LoVo (cell line): ENCODE measurements around the gene SDK1.

Experiments used
- DNase-seq: peaks from one replicate; pipeline ENCODE4 v3.0.0-alpha.2; 2016; ENCODE audit warnings: low spot score

The SDK1 gene

DNA sequence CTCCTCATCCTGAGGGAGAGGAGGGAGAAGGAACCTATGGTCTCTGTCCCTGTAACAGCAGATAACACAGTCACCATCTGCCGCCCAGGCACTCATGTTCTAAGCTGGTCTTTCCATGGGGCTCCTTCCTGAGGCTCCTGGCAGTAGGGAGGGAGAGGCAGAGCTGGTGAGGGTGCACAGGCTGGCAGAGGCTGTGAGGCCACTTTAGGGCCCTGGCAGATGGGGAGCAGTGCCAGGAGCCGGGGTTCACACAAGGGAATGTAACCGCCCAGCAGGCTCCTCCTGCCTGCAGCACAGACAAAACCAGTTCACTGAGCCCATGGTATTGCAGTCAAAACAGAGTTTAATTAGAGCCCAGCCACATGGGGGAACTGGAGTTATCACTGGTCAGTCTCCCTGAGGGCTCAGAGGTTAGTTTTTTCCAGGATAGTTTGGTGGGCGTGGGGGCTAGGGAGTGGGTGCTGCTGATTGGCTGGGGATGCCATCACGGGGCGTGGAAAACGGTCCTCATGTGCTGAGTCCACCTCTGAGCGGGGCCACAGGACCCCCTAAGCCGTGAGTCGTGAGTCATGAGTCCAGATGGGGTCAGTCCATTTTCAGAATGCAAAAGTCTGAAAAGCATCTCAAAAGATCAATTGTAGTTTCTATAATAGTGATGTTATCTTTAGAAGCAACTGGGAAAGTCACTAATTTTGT is 881.7 kb downstream of the SDK1 start:
- no peak for DNase-seq

DNA sequence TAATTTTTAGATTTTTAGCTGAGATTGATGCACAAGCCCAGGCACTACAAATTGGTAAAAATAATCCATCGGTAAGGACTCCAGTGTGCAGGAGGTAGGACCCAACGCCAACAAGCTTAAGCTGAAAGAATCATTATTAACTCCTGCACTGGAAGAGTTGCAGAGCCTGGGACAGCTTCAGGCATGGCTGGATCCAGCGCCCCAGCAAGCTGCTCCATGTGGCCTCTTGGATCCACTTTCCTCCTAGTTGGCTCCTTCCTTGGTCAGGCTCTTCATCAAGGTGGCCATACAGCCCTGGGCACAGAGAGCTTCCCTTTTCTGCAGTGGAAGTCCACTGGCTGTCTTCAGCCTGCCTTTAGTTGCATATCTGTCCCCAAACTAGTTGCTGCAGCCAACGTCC is 883.6 kb downstream of the SDK1 start:
- no peak for DNase-seq

DNA sequence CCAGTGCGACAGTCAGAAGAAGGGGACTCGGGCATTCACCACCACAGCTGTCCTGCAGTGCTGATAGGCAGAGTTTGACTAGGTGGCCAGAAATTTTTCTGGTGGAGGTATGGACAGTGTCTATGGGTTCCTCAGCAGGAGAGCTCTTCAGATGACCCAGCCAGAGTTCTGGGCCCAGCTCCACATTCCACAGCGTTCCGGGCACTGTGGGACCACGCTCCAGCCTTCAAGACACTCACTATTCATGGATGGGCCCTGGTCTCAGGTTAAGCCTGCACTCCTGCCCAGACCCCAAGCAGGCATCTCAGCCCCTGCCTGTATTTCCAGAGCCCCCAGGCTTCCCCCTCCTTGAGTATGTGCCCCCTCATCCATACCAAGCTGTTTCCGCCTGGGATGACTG is 884.1 kb downstream of the SDK1 start:
- DNase-seq = no peak

DNA sequence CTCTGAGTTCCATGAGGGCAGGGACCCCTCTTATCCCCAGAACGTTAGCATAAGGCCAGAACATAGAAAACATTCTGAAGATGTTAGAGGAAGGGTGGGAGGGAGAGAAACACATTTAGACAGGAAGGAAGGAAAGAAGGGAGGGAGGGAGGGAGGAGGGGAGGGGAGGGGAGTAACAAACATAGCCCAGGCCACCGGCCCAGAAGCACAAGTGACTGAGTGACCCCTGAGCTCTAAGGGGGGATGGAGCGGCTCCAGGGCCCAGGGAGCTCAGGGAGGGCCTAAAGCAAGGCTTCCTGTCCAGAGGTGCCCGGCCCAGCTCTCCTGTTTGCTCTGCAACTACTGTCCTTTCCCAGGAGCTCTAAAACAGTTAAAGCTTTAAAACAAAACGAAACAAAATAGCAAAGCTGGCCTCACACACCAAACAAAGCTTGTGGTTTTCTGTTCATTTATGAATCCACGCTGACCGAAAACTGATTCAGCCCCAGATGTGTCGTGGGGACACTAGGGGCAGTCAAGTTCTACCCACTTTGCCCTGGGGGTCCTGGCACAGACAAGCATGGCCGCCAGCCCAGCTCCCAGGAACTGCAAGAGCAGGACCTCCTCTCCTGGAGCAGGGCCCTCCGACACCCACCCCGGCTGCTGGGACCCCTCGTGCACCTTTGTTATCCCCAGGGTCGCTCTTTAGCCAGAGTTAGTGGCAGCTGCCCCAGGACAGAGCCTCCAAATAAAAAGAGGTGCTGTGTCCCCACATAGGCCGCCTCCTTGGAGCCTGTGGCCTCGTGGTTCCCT is 884.9 kb downstream of the SDK1 start:
- DNase-seq = no peak

DNA sequence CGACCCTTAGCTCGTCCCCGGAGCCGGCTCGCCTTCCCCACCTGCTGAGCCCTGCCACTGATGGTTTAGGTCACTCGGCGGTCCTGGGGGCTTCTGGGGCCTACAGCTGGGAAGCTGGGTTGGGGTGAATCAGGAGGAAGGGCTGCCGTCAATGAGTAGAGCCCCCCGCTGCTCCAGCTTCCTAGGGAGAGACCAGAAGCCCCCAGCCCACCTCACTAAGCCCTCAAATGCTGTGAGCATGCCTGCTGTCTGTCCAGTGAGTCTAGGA is 885.4 kb downstream of the SDK1 start:
- no peak for DNase-seq

DNA sequence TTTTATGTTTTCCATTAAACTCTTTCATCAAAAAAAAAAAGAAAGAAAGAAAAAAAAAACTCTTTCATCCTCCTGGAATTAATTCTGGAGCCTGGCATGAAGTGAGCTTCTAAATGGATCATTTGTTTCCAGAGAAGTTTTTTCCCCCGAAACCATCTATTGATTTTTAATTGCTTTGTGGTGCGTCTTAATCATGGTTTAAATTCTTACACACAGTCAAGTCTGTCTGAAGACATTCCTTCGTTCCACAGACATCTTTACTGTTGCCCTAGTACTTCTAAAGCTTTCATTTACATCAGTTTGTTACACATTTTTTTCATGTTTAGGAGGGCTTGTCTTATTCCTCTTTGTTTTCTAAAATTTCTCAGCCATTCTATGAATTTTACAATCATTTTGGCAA is 887.6 kb downstream of the SDK1 start:
- no peak for DNase-seq

DNA sequence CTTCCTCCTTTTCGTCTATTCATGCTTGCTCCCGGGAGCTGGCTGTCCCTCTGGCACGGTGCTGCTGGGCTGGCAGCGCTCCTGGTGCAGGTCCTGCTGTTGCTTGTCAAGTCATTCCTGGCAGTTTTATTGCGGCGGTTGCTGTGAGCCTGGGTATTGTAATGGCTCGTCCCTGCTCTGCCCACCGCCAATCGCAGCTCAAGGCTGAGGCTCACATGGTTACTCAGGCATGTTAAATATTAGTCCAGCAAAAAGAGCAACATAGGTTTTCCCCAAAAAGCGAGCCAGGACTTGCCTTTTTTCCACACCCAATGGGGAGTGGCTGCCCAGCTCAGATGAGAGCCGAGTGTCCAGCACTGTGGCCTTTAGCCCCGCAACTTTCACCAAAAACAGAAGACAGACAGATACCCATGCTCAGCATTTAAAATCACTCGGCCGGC is 888.1 kb downstream of the SDK1 start:
- DNase-seq = no peak

DNA sequence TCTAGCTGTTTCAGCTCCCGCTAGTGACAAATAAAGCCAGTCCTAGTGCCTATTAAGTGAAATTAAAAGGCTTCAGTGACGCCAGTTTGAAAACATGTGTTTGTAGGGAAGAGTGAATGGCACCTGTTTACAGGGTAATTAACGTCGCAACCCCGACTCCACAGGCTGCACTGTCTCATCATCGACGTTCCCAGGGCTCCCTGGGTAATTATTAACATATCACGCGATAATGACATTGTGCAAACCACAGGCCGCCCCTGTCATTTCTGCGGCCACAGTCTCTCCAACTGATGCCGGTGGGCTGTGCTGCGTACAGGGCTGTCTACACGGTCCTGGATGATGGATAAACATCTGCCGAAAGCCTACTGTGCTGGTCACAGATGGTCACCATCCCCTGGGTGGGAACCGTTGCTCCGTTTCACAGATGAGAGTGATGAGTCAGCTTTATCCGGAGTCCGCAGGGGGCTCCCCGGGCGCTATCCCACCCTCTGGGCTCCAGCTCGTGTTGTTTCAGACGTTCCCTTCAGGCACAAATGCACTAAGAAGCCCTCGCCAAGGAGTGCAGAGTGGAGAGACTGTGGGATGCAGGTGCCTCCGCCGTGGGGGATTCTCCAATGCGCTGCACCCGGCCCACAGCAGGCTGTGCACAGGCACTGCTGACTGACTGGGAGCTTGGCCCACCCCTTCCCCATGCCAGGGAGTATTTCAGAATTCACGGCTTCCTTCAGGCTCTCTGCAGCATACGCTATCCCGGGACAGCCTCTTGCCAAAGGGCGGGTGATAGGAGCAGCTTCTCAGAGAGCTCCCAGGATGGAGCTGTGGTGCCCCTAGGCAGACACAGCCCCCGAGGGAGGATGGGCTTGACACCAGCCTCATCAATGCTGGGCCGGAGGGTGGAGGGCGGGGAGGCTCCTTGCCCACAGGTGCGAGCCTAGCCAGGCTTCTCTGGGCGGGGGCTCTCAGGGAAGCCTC is 889.2 kb downstream of the SDK1 start:
- DNase-seq = no peak

DNA sequence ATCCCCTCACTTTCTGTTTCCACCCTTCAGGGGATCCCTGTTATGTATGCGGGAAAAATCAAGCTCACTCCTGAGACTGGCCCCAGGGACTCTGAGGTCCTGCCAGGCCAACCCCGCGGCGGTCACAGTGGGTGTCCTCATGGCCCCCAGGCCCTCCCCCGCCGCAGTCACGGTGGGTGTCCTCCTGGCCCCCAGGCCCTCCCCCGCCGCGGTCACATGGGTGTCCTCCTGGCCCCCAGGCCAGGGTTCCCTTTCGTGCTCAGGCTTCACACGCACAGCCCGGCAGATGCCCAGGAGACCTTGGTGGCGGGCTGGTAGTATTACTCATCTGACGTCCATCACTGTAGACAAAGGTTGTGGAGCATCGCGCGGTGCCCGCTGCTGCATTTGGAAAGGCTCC is 890.0 kb downstream of the SDK1 start:
- DNase-seq = no peak

DNA sequence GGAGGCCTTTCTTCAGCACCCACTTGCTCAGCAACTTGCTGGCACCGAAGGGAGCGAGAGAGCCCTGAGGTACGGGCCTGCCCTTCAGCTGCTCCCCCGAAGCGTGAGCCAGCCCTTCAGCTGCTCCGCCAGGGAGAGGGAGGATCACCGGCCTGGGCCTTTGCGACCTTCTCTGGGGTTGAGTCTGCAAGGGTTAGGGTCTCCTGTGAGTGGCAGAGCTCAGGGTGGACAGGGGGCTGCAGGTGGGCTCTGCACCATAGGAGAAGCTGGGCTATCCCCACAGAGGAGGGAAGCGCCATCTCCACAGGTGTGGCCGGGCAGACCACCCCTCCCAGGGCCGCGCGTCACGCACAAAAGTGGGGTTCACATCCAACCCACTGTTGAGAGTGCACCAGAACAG is 890.5 kb downstream of the SDK1 start:
- no peak for DNase-seq

DNA sequence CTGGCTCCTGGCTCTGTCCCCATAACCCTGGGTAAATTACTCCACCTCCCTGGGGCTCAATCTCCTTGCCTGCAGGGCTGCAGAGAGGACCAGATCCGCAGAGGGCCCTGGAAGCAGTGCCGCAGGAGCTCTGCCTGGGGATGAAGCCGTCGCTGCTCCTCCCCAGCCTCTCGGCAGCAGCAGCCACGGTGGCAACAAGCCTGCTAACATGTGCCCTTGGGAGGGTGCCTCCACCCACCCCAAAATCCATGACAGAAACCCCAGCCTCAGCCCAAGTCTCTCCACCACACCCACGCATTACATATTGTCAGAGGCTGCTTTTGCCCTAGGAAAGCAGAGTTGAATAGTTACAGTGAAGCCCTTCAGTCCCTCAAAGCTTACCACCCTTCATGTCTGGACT is 894.6 kb downstream of the SDK1 start:
- no peak for DNase-seq

DNA sequence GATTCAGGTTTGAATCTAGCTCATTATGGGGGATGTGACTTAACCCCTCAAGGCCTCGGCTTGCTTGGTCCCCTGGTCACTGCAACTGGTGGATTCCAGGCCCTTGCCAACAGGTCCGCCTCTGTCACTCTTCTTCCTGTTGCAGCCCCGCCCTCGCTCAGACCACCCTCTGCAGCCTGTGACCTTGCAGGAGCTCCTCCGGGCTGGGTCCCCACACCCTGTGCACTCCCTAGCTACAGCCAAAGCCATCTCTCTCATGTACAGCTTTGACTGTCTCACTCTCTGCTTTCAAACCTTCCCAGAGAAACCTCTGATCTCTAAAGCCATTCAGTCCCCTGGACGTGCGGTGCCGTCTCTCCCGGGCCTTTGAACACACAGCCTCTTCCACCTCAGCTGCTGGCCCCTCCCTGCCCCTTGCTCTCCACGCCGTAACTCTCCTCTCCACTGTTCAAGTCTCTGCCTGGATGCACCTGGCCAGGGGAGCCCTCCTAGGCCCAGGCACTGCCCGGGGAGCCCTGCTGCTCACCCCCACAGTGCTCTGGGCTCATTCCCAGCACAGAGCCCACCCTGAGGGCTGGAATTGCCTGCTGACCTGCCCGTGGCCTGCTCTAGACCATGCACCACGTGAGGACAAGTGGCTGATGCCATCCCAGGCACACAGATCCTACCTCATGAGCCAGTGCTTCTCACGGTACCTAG is 895.2 kb downstream of the SDK1 start:
- no peak for DNase-seq

DNA sequence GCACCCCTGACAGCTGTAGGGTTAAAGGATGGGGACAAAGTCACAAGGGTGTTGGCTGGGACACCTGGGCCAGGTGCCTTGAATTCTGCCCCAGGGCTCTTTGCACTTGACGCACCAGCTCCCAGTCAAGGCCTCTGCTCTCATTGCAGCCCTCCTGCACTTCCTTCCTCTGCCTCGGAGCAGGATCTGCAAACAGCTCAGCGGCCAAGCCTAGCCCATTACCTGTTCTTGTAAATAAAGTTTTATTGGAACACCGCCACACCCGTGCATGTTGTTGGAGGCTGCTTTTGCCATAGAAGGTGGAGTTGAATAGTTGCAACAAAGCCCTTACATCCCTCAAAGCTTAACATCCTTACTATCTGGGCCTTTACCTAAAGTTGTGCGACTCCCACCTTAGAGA is 897.2 kb downstream of the SDK1 start:
- DNase-seq = no peak

DNA sequence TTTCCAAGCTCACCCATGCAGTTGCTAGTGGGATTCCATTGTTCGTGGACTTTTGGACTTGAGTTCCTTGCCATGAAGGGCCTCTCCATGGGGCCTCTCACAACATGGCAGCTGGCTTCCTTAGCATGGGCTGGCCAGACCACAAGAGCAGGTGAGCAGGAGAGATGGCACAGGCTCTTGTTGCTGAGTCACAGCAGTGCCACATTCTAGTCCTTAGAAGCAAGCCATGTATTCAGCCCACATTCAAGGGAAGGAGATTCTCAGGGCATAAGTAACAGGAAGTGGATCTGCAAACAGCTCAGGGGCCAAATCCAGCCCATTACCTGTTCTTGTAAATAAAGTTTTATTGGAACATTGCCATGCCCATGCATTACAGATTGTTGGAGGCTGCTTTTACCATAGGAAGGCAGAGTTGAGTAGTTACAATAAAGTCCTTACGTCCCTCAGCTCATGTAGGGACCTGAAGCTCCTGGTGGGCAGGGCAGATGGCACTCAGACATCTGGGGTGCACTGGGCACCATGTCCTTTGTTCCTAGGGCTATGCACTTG is 899.6 kb downstream of the SDK1 start:
- DNase-seq = no peak

DNA sequence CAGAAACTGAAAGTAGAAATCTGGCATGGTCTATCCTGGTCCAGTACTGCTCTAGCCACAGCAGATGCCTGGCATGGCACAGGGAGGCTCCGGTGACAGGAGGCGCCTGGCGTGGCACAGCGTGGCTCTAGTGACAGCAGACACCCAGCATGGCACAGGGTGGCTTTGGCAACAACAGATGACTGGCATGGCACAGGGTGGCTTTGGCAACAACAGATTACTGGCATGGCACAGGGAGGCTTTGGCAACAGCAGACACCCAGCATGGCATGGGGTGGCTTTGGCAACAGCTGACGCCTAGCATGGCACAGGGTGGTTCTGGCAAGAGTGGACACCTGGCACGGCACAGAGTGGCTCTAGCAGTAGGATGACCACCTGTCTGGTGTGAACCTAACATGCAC is 900.5 kb downstream of the SDK1 start:
- DNase-seq = no peak

DNA sequence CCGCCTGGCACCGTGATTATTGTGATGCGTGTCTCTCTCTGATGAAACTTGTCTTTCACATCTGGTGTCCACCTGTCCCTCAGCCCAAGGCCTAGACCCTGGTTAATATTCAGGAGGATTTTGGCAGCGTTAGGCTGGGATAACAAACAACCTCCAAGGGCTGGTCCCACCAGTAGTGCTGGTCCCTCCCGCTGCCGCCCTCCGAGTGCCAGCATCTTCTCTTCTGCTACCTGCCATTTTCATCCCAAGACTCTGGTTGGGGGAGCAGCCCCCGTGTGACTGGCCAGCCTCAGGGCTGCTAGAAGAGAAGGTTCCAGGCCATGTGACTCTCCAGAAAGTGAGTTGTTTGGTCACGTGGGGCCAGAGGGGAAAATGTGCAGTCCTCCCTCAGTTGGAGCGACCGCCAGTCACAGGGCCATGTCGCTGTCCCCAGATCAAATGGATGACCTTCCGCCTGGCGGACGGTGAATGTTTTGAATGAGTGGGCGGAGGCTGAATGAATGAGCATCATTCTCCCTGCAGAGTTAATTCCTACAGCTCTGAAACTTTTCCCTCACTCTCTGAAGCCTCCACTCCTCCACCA is 901.2 kb downstream of the SDK1 start:
- no peak for DNase-seq

DNA sequence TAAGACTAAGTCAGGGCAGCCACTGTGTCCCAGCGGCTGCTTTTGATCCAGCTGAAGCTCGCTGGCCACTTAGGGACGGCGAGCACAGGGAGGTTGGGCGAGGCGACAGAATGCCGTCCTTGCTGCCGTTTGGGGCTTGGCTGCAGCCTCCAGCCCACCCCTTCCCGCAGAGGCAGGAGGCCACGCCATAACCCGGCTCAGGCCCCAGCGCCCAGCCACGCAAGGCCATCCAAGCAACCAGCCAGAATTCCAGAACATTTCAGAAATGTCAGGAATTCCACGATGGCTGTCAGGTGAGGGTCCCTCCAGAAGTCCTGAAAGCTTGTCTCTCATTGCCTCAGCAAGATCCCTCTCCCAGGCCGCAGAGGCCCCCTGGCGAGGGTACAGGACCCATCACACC is 901.9 kb downstream of the SDK1 start:
- no peak for DNase-seq

DNA sequence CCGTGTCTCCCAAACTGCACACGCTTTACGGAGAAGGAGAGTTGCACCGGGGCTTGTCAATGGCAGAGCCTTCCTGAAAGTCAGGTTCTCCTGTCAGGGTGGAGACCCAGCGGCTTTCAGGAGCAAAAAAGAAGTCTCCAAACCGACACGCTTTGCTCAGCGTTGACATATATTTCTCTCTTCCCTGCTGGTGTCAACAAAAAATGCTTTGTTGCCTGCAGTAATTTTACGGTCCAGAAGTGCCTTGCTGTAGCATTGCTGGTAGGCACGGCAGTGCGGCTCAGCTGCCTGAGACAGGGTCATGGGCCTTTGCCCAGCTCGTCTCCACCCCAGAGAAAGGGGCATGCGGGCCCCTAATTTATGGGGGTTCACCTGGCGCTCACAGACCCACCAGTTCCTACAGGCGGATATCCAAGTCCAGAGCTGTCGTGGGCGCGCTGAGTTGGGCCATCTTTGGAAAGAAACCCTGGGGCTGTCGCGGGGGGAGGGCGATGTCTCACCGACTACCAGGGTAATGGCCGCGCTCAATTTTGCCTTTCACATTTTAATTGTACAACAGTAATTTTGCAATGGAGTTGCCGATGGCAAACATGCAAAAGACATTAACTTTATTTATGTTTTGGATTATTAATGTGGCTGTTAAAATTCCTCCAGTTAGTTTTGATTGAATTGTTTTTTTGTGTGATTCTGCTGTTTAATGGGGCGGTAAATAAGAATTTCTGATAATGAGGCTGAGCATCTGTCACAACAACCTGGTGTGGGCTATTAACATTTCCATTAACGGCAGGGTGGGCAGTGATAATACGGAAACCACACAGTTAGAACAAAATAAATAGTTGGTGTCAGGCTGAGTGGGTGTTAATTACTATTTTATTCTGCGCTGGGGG is 902.8 kb downstream of the SDK1 start:
- no peak for DNase-seq

DNA sequence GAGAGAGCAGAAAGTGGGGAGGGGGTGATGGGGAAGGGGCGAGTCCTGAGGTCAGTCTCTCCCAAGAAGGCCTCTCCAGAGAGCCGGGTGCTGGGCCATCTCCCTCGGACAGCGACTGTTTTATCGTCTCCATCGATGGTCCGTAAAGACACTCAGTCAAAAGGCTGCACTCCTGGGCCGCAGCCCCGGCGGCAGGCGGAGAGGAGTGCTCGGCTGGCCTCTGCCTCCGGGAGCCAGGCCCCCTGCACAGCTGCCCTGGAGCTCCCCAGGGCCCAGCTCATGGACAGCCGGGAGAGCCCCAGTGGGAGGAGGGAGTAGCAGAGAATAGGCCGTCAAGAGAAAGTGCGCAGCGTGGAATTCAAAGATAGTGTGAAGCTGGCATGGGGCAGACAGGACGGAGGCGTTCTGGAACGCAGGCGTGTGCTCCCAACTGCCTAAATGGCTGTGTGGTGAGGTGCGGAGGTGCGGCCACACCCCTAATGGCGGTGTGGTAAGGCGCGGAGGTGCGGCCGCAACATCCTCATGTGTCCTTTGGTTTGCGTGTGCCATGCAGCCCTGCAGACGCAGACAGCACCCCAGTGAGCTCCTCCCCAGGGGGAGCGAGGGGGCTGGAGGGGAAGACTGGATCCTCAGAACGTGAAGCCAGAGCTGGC is 903.6 kb downstream of the SDK1 start:
- no peak for DNase-seq

DNA sequence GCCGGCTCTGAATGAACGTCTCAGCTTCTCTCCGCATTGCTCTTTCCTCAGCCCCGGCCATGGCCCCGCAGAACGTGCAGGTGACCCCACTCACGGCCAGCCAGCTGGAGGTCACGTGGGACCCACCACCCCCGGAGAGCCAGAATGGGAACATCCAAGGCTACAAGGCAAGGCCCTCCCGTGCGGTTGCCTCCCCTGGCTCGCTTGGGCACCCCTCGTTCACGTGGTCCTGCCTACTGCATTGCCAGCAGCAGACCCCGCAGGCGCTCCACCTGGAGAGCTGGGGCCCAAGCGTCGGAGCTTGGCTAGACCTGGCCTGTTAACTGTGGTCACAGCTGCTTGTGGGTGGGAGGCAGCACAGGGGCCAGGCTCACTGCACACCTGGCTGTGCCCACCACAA is 904.8 kb downstream of the SDK1 start:
- no peak for DNase-seq
